ENCODE data around the gene AOPEP.
A peak's percentile ranks its signal among the peaks of the same experiment; 100 is the strongest.

The AOPEP gene

GRCh38 chr9:95130484-95130883 is 404.0 kb downstream of the AOPEP start:
- DNase-seq: no peak

DNA sequence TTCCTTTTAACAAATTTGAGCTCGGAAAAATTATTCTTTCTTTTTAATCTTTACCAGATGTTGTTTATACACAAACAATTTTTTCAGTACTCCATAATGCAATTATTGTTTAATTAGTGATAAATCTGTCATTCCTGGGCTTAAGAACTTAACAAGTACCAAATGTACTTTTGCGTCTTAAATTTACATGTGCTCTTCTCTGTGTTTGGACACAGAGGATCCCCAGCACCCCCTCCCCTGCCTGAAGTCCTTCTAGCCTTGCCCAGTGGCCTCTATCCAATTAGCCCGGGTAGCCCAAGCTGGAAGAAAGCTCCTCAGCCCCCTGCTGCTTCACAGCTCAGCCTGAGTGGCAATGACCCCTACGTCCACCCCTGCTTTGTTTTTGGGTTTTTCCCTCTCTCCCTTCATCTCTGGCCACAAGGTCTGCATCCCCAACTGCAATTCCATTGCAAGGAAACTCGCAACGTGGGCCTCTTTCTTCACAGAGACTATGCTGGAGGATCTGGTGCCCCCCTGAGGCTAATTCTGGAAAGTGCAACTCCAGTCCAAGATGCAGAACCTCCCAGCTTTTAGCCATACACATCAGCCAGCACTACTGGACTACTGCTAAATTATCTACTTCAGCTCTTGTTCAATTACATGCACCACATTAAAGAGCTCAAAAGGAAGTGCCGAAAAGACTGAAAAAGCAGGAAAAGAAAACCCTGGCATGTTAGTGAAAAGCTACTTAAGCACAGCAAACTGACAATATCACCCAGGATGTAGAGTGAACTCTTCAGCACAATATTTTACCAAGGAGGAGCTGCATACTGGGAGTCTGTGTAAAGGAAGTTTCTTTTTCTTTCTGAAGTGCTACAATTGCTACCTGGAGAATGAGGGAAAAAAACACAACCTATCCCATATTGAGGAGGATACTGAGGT is 404.8 kb downstream of the AOPEP start:
- peak; percentile 58 for DNase-seq

GRCh38 chr9:95132366-95133324 is 406.1 kb downstream of the AOPEP start:
- no peak for DNase-seq

- DNase-seq: no peak
Measured at GRCh38 chr9:95133325-95133705, 406.8 kb downstream of the AOPEP start.

DNA sequence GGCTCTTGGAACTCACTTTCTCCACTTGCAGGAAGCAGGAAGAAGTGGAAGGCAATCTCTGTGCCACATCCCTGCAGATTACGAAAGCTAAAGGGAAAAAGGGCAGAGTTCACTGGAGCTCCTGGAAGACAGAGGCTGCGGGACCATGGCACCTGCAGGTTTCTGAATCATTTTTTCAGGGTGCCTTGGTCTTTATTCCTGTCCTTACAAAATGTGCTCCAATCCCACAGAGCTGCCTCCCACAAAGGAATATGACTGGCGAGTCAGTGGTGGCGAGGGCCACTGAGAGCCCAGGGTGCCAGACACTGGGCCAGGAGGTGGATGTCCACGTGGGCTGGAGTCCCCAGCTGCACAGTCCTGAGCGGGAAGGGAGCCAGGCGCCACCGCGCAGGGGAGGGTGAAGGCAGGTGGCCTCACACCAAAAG is 408.0 kb downstream of the AOPEP start:
- DNase-seq: no peak

- DNase-seq: no peak
Measured at GRCh38 chr9:95135756-95136155, 409.3 kb downstream of the AOPEP start.
